NT2/D1 (cell line): ENCODE results near the gene SLC19A2.

Experiments
- DNase-seq: peaks from one replicate; pipeline ENCODE4 v3.0.0-alpha.2; 2011; ENCODE audit warnings: low read depth, low spot score
- H3K27me3 ChIP-seq: 2 replicates; pipeline ENCODE4 v1.6.0; 2011; ENCODE audit warnings: mild to moderate bottlenecking; ENCODE audit not compliant: insufficient read length, insufficient read depth
- H3K36me3 ChIP-seq: 2 replicates; pipeline ENCODE4 v1.6.1; 2011; ENCODE audit warnings: mild to moderate bottlenecking, low read length, mixed read lengths; ENCODE audit not compliant: insufficient read depth, insufficient read length
- H3K4me1 ChIP-seq: 2 replicates; pipeline ENCODE4 v1.5.1; 2011; ENCODE audit not compliant: insufficient read depth, insufficient read length
- H3K4me3 ChIP-seq: 2 replicates; pipeline ENCODE4 v1.5.1; 2011; ENCODE audit warnings: low read depth; ENCODE audit not compliant: insufficient read length
- H3K9ac ChIP-seq: 2 replicates; pipeline ENCODE4 v1.6.0; 2011; ENCODE audit warnings: low read depth; ENCODE audit not compliant: insufficient read length
- H3K9me3 ChIP-seq: 2 replicates; pipeline ENCODE4 v1.5.1; 2011; ENCODE audit warnings: mild to moderate bottlenecking, low read length; ENCODE audit not compliant: insufficient read depth
- SUZ12 ChIP-seq: IDR thresholded peaks from 2 replicates; pipeline ENCODE4 v1.6.1; 2011; ENCODE audit not compliant: insufficient read length, insufficient read depth; ENCODE audit errors: extremely low read depth
- YY1 ChIP-seq: IDR thresholded peaks from 2 replicates; pipeline ENCODE4 v1.6.1; 2011; ENCODE audit not compliant: insufficient read length, insufficient read depth
- ZNF274 ChIP-seq: IDR thresholded peaks from 2 replicates; pipeline ENCODE4 v1.6.1; 2011; ENCODE audit warnings: mild to moderate bottlenecking, low read depth, low read length

Gene SLC19A2

GRCh38 chr1:169527451-169528214, 41.9 kb upstream of the SLC19A2 start:
- H3K9ac ChIP-seq: no peak overlapping the region
- no peak for DNase-seq

GRCh38 chr1:169527001-169527400, 41.3 kb upstream of the SLC19A2 start:
- Histone ChIP-seq H3K9ac (no peak overlapping the region), H3K9me3 (no peaks in the 10 kb centered on the region), H3K27me3 (no peaks in the 10 kb centered on the region), H3K4me1 (no peaks in the 10 kb centered on the region), H3K36me3 (no peaks in the 10 kb centered on the region), H3K4me3 (no peak overlapping the region)
- TF ChIP-seq YY1: no peak
- TF ChIP-seq ZNF274: no peak
- no peak for TF ChIP-seq SUZ12
- no peak for DNase-seq

More at GRCh38 chr1:169527451-169528214, 41.9 kb upstream of the SLC19A2 start:
- H3K27me3 ChIP-seq: no peaks in the 10 kb centered on the region
- no peaks in the 10 kb centered on the region for H3K36me3 ChIP-seq
- H3K9me3 ChIP-seq: no peaks in the 10 kb centered on the region
- no peak overlapping the region for H3K4me3 ChIP-seq
- no peak for TF ChIP-seq ZNF274
- no peaks in the 10 kb centered on the region for H3K4me1 ChIP-seq

- no peaks in the 10 kb centered on the region for H3K36me3 ChIP-seq
- no peaks in the 10 kb centered on the region for H3K4me1 ChIP-seq
- no peak overlapping the region for H3K9ac ChIP-seq
- no peaks in the 10 kb centered on the region for H3K27me3 ChIP-seq
- DNase-seq: no peak
- no peak overlapping the region for H3K4me3 ChIP-seq
- TF ChIP-seq YY1 (no peak), ZNF274 (no peak), SUZ12 (no peak)
- no peaks in the 10 kb centered on the region for H3K9me3 ChIP-seq
Measured at GRCh38 chr1:169526120-169526832, 40.5 kb upstream of the SLC19A2 start.

- Histone ChIP-seq H3K4me3 (no peak overlapping the region), H3K36me3 (no peaks in the 10 kb centered on the region), H3K4me1 (no peaks in the 10 kb centered on the region), H3K9me3 (no peaks in the 10 kb centered on the region), H3K9ac (no peak overlapping the region), H3K27me3 (no peaks in the 10 kb centered on the region)
- DNase-seq: no peak
- TF ChIP-seq ZNF274 (no peak), YY1 (no peak), SUZ12 (no peak)
Measured at GRCh38 chr1:169525391-169525790, 39.6 kb upstream of the SLC19A2 start.

GRCh38 chr1:169523904-169524303, 38.2 kb upstream of the SLC19A2 start:
- H3K27me3 ChIP-seq: no peaks in the 10 kb centered on the region
- H3K36me3 ChIP-seq: no peaks in the 10 kb centered on the region
- no peaks in the 10 kb centered on the region for H3K4me1 ChIP-seq
- H3K9me3 ChIP-seq: no peaks in the 10 kb centered on the region
- TF ChIP-seq ZNF274: no peak
- no peak for TF ChIP-seq YY1
- no peak for TF ChIP-seq SUZ12
- H3K4me3 ChIP-seq: no peak overlapping the region
- DNase-seq: no peak
- no peak overlapping the region for H3K9ac ChIP-seq

- H3K9me3 ChIP-seq: no peaks in the 10 kb centered on the region
- no peak for DNase-seq
- no peak overlapping the region for H3K4me3 ChIP-seq
- no peaks in the 10 kb centered on the region for H3K4me1 ChIP-seq
- H3K36me3 ChIP-seq: no peaks in the 10 kb centered on the region
- TF ChIP-seq ZNF274 (no peak), SUZ12 (no peak), YY1 (no peak)
- H3K9ac ChIP-seq: no peak overlapping the region
- no peaks in the 10 kb centered on the region for H3K27me3 ChIP-seq
Measured at GRCh38 chr1:169521226-169521625, 35.5 kb upstream of the SLC19A2 start.

GRCh38 chr1:169517558-169518186, 31.9 kb upstream of the SLC19A2 start:
- TF ChIP-seq YY1: no peak
- TF ChIP-seq ZNF274: no peak
- no peak for TF ChIP-seq SUZ12
- no peak overlapping the region for H3K4me3 ChIP-seq
- no peak for DNase-seq
- no peaks in the 10 kb centered on the region for H3K27me3 ChIP-seq
- H3K9me3 ChIP-seq: no peaks in the 10 kb centered on the region
- H3K36me3 ChIP-seq: no peaks in the 10 kb centered on the region
- no peak overlapping the region for H3K9ac ChIP-seq
- no peaks in the 10 kb centered on the region for H3K4me1 ChIP-seq
